Erythroblast (primary cell): ENCODE measurements around the gene ACY1.

ENCODE experiments used
- GATA1 ChIP-seq: IDR thresholded peaks from 2 replicates; pipeline ENCODE4 v1.6.1; 2011; ENCODE audit warnings: low read depth, mild to moderate bottlenecking, control low read depth, low read length, moderate library complexity
- POLR2A ChIP-seq: IDR thresholded peaks from 2 replicates; pipeline ENCODE4 v1.6.1; 2011; ENCODE audit warnings: mild to moderate bottlenecking, low read length

GRCh38 chr3:52029053-52029452 is 45.7 kb downstream of the ACY1 start:
- TF ChIP-seq POLR2A = no peak
- TF ChIP-seq GATA1 = no peak
